DOHH2 (cell line): Measurements from ENCODE around the gene IL1A.

Source experiments
- CTCF ChIP-seq: fragments of 200-600 bp; sonication (generic); IDR thresholded peaks from one replicate; pipeline ENCODE4 v1.5.1; 2014; ENCODE audit warnings: antibody characterized with exemption, mild to moderate bottlenecking, low read depth, low read length; ENCODE audit not compliant: poor library complexity, severe bottlenecking
- EZH2phosphoT487 ChIP-seq: fragments of 200-600 bp; sonication (generic); IDR thresholded peaks from 2 replicates; pipeline ENCODE4 v1.6.1; 2017; ENCODE audit warnings: borderline replicate concordance, mild to moderate bottlenecking, antibody characterized with exemption, low read length, moderate library complexity, mixed read lengths

- TF ChIP-seq CTCF: no peak
- TF ChIP-seq EZH2phosphoT487: no peak
These were observed 2.0 kb downstream of the IL1A start for GRCh38 chr2:112782234-112782799.
